ENCODE measurements around the gene CDCA3. TPM values are rescaled to one million over a fixed set of nuclear protein-coding genes. Genes with fewer than 3 reads are reported as not detected.
"Not testable (repeated sequence)": the region's sequence is repeated elsewhere in the genome, so short reads cannot be mapped to it uniquely, and the experiment has no call there.

The CDCA3 gene
- total RNA-seq, 1 donor from 2014 or later = 13.9 TPM

DNA sequence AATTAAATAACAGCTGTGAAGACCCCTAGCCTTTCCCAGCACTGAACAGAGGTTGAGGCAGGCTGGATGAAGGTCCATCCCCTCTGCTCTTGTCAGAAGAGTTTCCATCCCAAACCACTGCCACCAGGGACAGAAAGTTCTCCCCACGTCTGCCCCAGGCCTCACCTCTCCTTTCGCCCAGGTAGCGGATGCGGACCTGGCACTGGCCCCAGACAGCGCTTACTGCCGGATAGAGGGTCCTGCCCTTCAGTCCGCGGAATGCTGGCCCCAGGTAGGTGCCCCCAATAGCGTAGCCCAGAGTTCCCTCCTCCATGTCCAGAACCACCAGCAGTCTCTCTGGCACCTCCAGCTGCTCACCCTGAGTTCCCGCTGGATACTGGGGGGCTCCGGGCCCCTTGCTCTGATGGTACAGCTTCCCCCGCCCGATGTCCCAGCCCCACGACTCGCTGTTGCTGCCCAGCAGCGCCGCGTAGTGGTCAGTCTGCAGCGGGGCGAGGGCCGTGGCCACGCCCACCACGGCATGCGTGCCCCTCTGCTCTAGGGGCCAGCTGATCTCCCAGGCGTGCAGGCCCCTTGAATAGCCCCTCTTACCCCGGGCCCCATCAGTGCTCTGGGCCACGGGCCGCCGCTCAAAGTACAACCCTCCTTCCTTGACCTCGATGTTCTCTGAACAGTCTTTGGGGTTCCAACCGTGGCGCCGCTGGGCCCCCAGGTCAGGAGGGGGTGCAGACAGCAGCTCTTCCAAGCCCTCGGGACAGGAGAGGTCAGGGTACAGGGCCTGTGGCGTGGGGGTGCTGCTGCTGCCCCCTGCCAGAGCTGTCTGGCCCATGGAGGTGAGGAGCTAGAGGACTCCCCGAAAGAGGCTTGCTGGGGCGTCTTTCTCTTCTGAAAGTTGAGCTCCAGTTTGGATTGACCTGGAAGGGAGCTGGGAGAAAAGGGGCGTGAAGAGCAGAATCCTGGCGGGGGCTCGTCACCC, 21.3 kb upstream of the CDCA3 start:
- ATAC-seq = peak; percentile 60

DNA sequence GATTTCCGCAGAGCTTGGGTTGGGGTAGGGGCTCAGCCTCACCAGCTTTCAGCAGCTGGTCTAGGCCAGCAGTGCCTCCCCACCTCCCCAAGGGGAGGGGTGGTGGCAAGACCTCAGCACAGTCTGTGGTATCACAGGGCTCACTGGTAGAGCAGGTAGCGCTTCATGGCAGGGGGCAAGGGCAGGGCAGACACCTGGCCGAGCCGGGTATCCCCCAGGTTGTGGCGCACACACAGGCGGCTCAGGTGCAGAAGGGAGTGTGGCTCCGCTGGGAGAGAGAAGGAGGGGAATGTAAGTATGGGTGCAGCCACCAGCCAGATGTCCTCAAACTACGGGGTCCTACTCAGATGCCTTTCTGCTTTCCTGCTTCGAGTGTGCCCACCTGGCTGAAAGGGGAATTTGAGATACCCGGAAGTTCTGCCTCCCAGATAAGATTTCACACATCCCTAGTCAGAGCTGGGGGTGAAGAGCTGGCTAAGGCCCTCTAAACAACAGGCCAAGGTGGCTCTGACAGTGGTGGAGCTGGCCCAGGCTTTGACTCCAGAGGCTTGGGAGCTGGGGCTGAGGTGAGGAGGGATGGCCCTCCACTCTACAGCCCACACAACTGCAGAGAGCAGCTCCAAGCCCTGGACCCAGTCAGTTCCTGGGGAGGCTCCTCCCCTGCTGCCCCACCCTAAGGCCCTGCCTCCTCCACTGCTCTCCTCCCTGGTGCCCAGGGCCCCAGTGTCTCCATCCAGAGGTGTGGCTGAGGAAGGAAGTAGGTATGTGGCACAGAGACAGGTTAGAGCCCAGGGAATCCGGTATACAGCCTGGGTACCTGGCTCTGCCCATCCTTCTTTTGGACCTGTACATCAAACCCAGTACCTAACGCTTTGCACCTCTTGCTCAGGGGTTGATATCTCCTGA, 20.2 kb upstream of the CDCA3 start:
- peak; percentile 53 for ATAC-seq

DNA sequence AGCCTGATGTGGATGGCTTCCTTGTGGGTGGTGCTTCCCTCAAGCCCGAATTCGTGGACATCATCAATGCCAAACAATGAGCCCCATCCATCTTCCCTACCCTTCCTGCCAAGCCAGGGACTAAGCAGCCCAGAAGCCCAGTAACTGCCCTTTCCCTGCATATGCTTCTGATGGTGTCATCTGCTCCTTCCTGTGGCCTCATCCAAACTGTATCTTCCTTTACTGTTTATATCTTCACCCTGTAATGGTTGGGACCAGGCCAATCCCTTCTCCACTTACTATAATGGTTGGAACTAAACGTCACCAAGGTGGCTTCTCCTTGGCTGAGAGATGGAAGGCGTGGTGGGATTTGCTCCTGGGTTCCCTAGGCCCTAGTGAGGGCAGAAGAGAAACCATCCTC, 19.2 kb upstream of the CDCA3 start:
- ATAC-seq = not testable (repeated sequence)

DNA sequence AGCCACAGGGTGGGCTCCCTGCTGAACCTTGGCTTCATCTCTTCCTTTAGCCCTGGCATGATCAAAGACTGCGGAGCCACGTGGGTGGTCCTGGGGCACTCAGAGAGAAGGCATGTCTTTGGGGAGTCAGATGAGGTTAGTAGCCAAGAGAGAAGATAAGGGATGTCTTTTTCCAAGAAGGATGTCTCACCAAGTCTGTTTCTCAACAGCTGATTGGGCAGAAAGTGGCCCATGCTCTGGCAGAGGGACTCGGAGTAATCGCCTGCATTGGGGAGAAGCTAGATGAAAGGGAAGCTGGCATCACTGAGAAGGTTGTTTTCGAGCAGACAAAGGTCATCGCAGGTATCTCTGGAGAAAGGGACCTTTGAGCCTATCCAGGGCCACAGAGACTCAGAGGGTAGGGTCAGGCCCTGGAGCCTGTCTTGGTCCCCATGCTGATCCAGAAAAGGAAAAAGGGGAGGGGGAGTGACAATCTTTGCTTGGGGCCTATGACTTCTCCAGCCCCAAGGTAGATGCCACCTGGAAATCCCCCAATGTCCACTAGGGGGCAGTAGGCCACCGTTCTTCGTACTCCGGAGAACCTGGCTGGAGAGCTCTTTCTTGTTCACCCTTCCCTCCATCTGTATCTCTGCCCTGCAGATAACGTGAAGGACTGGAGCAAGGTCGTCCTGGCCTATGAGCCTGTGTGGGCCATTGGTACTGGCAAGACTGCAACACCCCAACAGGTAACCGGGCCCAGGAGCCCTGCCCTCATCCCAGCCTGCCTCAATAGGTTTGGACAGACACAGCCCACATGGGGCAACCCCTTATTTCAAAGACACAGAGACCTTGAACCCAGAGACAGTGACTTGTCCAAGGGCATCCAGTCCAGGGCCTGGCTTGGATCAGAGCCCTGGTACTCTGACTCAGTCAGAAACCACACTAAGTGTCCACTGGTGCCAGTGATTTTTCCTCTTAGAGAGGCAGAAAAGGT, 18.2 kb upstream of the CDCA3 start:
- ATAC-seq = no peak

DNA sequence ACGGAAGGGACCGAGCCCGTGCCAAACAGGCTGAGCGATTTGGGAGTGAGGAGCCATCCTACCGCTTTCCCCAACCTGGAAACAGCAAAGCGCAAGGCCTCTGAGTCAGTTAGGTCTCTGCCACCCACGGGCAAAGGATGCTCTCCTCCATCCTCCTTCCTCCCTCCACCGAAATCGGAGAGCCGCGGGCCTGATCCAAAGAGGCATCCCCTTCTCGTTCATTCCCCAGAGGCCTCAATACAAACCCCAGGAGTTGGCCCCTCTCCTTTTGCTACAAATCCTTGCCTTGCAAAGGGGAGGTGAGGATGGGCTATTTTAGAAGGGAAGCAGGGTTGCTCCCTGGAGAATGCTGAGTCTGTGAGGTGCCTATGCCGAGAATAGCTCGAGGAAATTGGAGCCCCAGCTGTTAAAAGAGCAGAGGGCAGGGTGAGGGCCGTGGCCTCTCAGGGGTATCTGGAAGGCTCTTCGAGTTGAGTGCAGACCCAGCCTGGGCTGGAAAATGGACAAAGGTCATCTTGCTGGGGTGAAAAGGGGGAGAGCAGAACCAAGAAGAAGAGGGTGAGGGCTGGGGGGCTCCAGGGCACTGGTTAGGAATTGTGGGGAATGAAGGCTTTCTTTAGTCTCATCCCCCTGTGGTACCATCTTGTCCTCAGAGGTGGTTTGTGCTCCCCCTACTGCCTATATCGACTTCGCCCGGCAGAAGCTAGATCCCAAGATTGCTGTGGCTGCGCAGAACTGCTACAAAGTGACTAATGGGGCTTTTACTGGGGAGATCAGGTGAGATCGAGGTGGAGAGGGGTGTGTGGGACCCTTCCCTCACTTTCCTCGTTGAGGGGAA, 17.3 kb upstream of the CDCA3 start:
- ATAC-seq = peak; percentile 1

- ATAC-seq = peak; percentile 80
These were observed 16.5 kb upstream of the CDCA3 start, which contains the start of gene TPI1 for GRCh38 chr12:6867413-6868210. Gene TPI1 (plus strand): TSS chr12:6867531. CDS start chr12:6867567, 36 bp downstream.

DNA sequence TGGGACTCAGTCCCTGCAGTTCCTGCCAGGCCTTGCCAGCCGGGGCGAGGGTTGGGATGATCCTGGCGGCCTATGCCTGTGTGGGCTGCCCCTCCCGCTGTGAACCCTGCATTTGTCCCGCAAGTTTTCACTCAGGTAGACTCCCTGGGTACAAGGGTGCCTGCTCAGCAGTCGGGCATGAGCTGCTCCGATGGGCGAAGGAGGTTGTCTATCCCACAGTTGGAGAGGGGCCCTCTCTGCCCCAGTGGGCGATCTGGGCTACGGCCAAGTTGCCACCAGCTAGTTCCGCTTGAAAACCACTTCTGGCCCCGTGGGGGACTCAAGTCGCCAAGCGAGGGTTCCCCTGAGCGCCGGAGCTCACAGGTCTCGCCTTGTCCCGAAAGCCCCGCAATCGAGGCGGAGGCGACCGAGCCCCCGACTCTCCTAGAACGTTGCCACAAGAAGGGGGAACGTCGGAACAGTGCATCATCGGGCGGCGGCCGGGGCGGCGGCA, 15.9 kb upstream of the CDCA3 start:
- peak; percentile 3 for ATAC-seq

- no peak for ATAC-seq
These were observed 15.3 kb upstream of the CDCA3 start for GRCh38 chr12:6866163-6866919.

- not testable (repeated sequence) for ATAC-seq
These were observed 14.2 kb upstream of the CDCA3 start for GRCh38 chr12:6865307-6865706.

DNA sequence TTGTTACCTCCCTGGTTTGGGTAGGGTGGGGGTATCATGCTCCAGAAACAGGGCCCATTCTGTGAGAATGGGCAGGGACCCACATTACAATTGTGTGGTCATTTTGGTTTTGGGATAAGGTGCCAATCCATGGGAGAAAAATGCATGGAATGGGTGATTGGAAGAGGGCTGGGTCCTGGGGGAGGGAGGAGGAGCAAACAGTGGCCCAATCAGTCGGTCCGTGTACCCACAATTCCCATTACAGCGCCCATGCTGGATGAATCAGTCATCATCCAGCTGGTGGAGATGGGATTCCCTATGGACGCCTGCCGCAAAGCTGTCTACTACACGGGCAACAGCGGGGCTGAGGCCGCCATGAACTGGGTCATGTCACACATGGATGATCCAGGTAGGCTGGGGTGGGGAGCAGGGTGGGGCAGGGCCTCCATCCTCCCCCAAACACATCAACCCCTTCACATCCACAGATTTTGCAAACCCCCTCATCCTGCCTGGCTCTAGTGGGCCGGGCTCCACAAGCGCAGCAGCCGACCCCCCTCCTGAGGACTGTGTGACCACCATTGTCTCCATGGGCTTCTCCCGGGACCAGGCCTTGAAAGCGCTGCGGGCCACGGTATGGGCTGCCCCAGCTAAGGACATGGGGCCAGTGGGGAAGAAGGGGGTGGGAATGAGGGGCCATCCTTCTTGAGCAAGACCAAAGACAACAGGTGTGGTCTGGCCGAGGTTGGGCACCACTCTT, 12.7 kb upstream of the CDCA3 start:
- ATAC-seq = no peak

- ATAC-seq = no peak
These were observed 11.9 kb upstream of the CDCA3 start for GRCh38 chr12:6863033-6863432.

DNA sequence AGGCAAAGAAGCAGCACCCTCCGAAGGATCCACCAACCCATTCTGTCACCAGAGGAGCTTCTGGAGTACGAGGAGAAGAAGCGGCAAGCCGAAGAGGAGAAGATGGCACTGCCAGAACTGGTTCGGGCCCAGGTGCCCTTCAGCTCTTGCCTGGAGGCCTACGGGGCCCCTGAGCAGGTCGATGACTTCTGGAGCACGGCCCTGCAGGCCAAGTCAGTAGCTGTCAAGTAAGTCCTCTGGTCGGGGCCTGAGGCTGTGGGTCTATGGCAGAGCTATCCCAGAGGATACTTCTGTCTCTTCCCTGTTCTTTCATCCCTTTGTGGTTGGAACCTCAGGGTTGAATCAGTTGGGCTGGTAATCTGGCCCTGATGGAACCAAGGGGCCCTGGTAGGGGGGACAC, 10.3 kb upstream of the CDCA3 start:
- no peak for ATAC-seq

DNA sequence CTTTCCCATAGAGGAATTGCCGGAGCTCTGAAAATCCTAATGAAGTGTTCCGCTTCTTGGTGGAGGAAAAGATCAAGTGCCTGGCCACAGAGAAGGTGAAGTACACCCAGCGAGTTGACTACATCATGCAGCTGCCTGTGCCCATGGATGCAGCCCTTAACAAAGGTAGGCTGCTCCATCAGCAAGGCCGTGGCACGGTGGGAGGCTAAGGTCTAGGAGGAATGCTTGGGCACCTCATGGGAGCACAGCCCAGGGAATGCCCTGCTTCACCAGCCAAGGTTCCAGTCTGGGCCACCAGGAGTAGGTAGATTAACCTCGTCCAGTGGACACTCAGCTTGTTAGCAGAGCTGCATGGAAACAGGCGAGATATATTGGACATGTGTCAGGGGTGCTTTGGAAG, 9.9 kb upstream of the CDCA3 start:
- ATAC-seq = no peak

DNA sequence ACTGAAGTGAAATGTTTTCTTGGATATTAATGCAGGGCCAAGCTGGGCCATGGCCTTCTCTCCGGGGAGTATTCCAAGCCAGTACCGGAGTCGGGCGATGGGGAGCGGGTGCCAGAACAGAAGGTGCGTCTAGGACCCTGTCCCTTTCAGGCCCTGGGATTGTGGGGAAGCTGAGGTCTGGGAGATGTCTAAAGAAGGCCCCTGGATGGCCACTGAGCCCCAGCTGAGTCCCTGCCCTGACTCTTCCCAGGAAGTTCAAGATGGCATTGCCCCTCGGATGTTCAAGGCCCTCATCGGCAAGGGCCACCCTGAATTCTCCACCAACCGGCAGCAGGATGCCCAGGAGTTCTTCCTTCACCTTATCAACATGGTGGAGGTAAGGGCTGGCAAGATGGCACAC, 9.0 kb upstream of the CDCA3 start:
- no peak for ATAC-seq

- ATAC-seq = no peak
These were observed 7.7 kb upstream of the CDCA3 start for GRCh38 chr12:6858799-6859198.

- ATAC-seq = no peak
These were observed 4.2 kb upstream of the CDCA3 start for GRCh38 chr12:6855322-6855721.

DNA sequence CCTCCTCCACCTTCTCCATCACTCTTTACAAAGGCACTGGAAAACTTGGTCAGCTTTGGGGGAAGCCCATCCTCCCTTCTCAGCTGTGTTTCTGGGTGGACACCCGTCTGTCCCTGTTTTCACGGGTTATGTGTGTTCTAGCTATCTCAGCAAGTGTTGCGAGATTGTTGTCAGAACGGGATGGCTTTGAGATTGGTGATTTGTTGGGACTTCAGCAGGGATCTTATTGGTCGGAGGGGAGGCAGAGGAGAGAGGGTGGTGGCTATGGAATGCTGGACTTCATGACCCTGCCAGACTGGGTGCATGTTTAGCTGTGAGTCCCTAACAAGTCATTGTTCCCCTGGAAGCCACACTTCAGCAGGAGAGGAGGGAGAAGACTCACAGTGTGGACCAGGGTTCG, 3.0 kb upstream of the CDCA3 start:
- ATAC-seq = no peak

DNA sequence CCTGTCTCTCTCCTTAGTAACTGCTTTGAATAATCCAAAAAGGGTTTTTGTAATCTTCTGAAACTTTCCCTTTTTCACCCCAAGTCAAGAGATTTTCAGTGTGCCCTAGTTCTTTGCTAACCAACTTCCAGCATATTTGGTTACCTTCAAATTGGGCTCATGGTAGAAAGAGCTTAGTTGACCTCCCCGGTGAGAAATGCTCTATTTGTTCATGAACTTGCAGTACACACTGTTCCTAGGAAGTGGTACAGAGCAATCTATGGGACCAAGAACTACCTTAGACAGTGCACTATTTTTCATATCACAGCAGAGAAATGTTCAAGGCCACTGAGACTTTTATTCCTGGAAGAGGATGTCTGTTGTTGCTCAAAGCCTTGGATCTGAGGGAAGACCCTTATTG, 2.5 kb upstream of the CDCA3 start:
- ATAC-seq = no peak

Data from esophagus mucosa (tissue), 1 donor.